Measurements from ENCODE around the gene PRPF18.

GRCh38 chr10:13648425-13648824 is 61.7 kb downstream of the PRPF18 start:
- TF ChIP-seq, protein P1, sequence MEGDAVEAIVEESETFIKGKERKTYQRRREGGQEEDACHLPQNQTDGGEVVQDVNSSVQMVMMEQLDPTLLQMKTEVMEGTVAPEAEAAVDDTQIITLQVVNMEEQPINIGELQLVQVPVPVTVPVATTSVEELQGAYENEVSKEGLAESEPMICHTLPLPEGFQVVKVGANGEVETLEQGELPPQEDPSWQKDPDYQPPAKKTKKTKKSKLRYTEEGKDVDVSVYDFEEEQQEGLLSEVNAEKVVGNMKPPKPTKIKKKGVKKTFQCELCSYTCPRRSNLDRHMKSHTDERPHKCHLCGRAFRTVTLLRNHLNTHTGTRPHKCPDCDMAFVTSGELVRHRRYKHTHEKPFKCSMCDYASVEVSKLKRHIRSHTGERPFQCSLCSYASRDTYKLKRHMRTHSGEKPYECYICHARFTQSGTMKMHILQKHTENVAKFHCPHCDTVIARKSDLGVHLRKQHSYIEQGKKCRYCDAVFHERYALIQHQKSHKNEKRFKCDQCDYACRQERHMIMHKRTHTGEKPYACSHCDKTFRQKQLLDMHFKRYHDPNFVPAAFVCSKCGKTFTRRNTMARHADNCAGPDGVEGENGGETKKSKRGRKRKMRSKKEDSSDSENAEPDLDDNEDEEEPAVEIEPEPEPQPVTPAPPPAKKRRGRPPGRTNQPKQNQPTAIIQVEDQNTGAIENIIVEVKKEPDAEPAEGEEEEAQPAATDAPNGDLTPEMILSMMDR (IDR thresholded peaks at IDR 0.05): no peak
- TF ChIP-seq NR3C1 (IDR thresholded peaks at IDR 0.05) (no peak), ZFP36 (IDR thresholded peaks at IDR 0.05; ENCODE audit: borderline replicate concordance, partially characterized antibody) (no peak)
- TF ChIP-seq, protein P2, sequence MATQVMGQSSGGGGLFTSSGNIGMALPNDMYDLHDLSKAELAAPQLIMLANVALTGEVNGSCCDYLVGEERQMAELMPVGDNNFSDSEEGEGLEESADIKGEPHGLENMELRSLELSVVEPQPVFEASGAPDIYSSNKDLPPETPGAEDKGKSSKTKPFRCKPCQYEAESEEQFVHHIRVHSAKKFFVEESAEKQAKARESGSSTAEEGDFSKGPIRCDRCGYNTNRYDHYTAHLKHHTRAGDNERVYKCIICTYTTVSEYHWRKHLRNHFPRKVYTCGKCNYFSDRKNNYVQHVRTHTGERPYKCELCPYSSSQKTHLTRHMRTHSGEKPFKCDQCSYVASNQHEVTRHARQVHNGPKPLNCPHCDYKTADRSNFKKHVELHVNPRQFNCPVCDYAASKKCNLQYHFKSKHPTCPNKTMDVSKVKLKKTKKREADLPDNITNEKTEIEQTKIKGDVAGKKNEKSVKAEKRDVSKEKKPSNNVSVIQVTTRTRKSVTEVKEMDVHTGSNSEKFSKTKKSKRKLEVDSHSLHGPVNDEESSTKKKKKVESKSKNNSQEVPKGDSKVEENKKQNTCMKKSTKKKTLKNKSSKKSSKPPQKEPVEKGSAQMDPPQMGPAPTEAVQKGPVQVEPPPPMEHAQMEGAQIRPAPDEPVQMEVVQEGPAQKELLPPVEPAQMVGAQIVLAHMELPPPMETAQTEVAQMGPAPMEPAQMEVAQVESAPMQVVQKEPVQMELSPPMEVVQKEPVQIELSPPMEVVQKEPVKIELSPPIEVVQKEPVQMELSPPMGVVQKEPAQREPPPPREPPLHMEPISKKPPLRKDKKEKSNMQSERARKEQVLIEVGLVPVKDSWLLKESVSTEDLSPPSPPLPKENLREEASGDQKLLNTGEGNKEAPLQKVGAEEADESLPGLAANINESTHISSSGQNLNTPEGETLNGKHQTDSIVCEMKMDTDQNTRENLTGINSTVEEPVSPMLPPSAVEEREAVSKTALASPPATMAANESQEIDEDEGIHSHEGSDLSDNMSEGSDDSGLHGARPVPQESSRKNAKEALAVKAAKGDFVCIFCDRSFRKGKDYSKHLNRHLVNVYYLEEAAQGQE (IDR thresholded peaks at IDR 0.05): no peak

Measured in A549 (cell line).